GM21737 (cell line): Measurements from ENCODE around the gene BDNF.
"Not testable (repeated sequence)": the region's sequence is repeated elsewhere in the genome, so short reads cannot be mapped to it uniquely, and the experiment has no call there.

Experiments used
- ATAC-seq: cut with Tn5 transposase; IDR thresholded peaks from one replicate; pipeline ENCODE4 v1.9.1; 2021; ENCODE audit warnings: mild to moderate bottlenecking, moderate library complexity; ENCODE audit not compliant: unreplicated experiment

Gene BDNF

DNA sequence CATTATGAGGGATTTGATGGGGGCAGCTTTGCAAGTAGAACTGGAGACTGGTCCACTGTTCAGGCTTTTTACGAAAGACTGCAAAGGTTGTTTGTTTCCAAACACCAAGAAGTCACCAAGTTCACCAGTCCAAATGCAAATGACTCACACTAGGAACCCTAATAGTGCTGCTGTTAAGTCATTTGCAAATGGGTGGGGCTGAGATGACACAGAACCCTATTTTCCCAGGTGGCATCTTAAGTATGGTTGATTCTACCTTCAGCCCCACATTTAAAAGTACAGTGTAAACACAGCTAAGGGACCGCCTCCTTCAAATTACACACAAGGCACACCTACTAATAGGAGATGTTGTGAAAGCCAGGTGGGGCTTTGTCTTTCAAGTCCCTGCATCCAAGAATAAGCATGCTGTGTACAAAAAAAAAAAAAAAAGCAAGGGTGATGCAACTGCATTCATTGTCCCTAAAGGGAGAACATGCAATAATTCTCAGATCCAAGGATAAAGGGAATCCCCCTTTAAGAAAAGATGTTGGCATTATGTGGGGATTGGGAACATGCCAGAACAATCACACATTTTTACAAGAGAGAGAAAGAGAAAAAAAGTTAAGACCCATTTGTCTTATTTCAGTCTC, 27.3 kb downstream of the BDNF start:
- ATAC-seq: no peak

- ATAC-seq: not testable (repeated sequence)
These were observed 34.6 kb downstream of the BDNF start for GRCh38 chr11:27665508-27666101.

DNA sequence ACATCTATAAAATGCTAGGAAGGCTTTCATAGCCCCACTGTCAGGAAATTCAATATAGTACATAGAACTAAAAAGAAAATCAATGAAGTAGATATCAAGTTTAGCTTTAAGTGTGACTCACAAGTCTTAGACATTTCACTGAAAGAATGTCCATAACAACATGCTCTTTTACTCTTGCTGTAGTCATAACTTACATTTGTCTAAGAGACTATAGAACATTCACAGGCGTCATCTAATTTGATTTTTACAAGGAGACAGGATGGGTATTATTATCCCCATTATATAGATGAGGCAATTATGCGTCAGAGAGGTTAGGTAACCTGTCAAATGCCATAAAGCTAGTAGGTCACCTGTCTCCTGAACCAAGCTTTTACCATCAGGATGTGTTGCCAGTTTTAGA, 36.9 kb downstream of the BDNF start:
- no peak for ATAC-seq

GRCh38 chr11:27660171-27660570, 40.1 kb downstream of the BDNF start:
- no peak for ATAC-seq

DNA sequence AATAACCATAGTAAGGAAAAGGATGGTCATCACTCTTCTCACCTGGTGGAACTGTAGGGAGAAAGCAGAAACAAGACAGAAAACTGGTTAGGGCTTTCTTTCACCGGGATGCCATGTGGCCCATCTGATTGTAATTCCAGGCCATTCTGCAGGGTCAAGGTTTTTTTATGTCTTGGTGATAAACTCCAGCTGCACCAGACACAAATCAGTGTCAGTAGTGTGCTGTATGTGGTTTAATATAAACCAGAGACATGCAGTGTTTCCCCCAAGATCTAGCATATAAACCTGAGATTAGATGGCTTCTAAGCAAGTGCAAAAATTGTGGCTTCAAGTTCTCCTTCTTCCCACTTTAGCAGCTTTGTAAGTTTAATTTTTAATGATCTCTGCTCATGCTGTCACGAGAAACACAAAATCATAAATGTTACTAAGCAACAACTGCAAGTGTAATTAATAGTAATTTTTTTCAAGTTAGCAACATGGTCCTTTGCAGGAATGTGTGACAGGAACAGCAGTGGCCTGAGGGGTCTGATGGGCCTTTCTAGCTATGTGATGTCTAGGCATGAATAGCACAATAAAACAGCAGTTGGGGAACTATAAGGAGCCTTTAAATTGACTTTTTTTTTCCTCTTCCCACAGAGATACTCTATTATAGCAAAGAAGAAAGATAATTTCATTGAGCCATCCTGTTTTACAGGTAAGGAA, 41.6 kb downstream of the BDNF start:
- ATAC-seq: no peak

DNA sequence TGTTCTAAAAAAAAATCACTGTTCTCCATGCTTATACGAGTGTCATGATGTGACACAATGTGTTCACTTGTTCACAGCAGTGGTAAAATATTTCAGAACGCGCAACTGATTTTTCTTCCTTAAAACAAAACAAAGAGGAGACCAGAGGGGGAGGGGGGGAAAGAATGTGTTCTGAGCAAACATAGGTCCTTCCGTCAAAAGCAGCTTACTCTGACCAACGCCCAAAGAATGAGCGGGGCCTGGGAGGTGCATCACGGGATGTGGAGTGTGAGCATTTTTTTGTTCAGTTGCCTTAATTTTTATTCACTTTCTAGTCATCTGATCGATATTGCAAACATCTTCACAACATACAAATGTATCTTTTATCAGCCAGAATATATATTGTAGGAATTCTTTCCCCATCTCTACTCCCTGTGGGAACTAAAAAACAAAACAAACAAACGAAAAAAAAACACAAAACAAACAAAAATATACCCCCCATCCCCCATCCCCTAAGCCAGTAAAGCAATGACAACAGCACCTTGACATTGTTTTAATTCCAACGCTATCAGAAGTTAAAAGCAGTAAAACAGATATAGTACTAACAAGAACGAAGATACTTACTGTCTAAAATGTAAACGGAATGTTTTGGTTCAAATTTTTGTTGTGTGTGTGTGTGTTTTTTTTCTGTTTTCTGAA, 43.3 kb downstream of the BDNF start:
- no peak for ATAC-seq

GRCh38 chr11:27656320-27656719, 43.9 kb downstream of the BDNF start:
- ATAC-seq: no peak

GRCh38 chr11:27653990-27654758, 46.1 kb downstream of the BDNF start:
- no peak for ATAC-seq

DNA sequence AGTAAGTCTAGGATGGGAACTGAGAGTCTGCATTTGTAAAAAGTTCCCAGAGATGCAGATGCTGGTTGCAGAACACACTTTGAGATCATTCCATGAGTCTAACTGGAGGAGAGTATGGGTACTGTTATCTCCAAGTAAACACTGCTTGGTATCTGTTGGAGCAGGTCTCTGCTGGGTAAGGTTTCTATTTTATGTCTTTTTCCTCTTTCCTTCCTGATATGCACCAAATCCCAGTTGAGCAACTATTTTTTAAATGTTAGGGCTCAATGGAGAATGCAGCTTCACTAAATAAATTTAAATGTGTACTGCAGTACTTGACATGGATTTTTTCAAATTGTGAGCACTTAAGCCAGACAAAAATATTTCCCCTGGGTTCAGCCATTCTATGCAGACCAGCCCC, 48.5 kb downstream of the BDNF start:
- no peak for ATAC-seq

GRCh38 chr11:27650988-27651387, 49.3 kb downstream of the BDNF start:
- ATAC-seq: no peak

GRCh38 chr11:27649800-27650199, 50.5 kb downstream of the BDNF start:
- ATAC-seq: no peak

DNA sequence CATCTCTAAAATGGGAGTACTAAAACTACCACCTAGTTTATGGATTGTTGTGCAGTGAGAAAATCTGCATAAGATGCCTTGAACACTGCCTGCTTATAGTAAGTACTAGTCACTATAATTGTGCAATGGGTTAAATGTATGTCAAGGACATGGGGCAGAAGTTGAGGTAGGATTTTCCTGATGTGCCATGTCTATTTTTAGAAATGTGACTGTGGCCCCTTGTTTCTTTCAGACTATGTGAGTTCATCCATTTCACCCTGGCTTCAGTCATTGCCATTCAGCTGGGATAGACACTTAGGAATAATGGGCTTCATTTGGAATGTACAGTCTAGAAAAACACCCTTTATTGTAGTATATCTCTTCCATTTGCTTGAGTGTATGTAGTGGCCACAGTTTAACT, 51.4 kb downstream of the BDNF start:
- no peak for ATAC-seq

GRCh38 chr11:27646051-27646818, 54.0 kb downstream of the BDNF start:
- ATAC-seq: no peak

DNA sequence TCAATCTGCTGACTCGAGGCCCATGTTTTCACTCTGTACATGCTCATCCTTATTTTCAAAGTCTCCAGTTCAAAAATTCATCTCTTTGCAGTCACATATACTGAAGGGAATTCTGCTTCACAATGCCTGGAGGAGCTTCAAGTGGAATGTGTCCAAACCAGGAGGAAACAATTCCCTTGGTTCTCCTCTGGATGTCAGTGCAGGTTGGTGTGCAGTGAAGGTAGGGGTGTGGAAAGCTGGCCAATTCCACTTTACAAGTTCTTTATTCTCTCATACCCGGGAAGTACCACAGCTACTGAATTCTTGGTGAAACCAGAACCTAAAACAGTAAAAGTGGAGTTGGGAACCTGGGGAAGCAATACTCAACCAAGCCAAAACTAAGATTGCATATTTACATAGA, 57.3 kb downstream of the BDNF start:
- no peak for ATAC-seq

- no peak for ATAC-seq
These were observed 59.3 kb downstream of the BDNF start for GRCh38 chr11:27640954-27641353.

DNA sequence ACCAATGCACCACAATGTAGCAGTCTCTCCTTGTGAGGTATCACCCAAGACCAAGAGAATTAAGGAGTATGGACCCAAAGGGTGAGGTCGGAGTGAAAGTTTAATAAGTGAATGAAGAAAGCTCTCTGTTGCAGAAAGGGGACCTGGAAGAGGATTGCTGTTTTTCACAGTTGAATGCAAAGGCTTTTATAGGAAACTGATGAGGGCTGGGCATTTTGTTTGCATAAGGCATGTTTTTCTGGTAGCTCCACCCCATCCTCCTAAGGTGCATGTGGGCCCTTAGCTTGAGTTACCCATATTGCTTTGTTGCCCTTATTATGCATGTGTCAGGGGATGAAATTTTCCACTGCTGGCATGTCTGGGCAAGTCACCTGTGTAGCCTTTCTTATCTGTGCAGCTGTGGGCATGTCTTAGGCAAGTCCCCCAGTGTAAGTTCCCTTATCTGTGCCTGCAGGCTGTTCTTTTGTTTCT, 64.7 kb downstream of the BDNF start:
- ATAC-seq: no peak

- not testable (repeated sequence) for ATAC-seq
These were observed 65.5 kb downstream of the BDNF start for GRCh38 chr11:27634776-27635175.

- ATAC-seq: not testable (repeated sequence)
These were observed 66.0 kb downstream of the BDNF start for GRCh38 chr11:27634282-27634681.

GRCh38 chr11:27629023-27629422, 71.2 kb downstream of the BDNF start:
- ATAC-seq: not testable (repeated sequence)

- no peak for ATAC-seq
These were observed 72.3 kb downstream of the BDNF start for GRCh38 chr11:27627979-27628378.
